ENCODE results near the gene THBS3.
A peak's percentile ranks its signal among the peaks of the same experiment; 100 is the strongest.
"Not testable (repeated sequence)": the region's sequence is repeated elsewhere in the genome, so short reads cannot be mapped to it uniquely, and the experiment has no call there.

THBS3 gene

GRCh38 chr1:155206891-155207805 lies 549 bp downstream of the THBS3 start:
- peak; percentile 94 for DNase-seq

- no peak for DNase-seq
Observed at GRCh38 chr1:155205969-155206593, 1.6 kb downstream of the THBS3 start.

- no peak for DNase-seq
Observed at GRCh38 chr1:155205035-155205434, 2.7 kb downstream of the THBS3 start.

GRCh38 chr1:155202731-155203515 lies 4.8 kb downstream of the THBS3 start:
- DNase-seq, result no peak

- DNase-seq, result no peak
Observed at GRCh38 chr1:155202198-155202597, 5.5 kb downstream of the THBS3 start.

- no peak for DNase-seq
Observed at GRCh38 chr1:155200920-155201319, 6.8 kb downstream of the THBS3 start.

GRCh38 chr1:155199792-155200191 lies 7.9 kb downstream of the THBS3 start:
- DNase-seq, result no peak

GRCh38 chr1:155198547-155198906 lies 9.2 kb downstream of the THBS3 start:
- no peak for DNase-seq

- DNase-seq, result no peak
Observed at GRCh38 chr1:155197901-155198546, 9.7 kb downstream of the THBS3 start.

- no peak for DNase-seq
Observed at GRCh38 chr1:155196893-155197638, 10.6 kb downstream of the THBS3 start.

- no peak for DNase-seq
Observed at GRCh38 chr1:155196103-155196892, 11.4 kb downstream of the THBS3 start.

GRCh38 chr1:155195201-155196102 lies 12.2 kb downstream of the THBS3 start:
- no peak for DNase-seq

- not testable (repeated sequence) for DNase-seq
Observed at GRCh38 chr1:155193991-155194240, 13.8 kb downstream of the THBS3 start.

GRCh38 chr1:155193275-155193990 lies 14.3 kb downstream of the THBS3 start:
- DNase-seq, result peak; percentile 88

- peak; percentile 65 for DNase-seq
Observed at GRCh38 chr1:155192346-155193274, 15.1 kb downstream of the THBS3 start.

GRCh38 chr1:155191904-155192303 lies 15.8 kb downstream of the THBS3 start:
- DNase-seq, result no peak

- not testable (repeated sequence) for DNase-seq
Observed at GRCh38 chr1:155189926-155190325, 17.8 kb downstream of the THBS3 start.

- no peak for DNase-seq
Observed at GRCh38 chr1:155188268-155188667, 19.4 kb downstream of the THBS3 start.

- DNase-seq, result no peak
Observed at GRCh38 chr1:155187456-155187891, 20.2 kb downstream of the THBS3 start.
